GM19452 (cell line): ENCODE data around the gene FRMD4A.

Source experiments
- ATAC-seq: cut with Tn5 transposase; IDR thresholded peaks from one replicate; pipeline ENCODE4 v1.9.1; 2021; ENCODE audit not compliant: unreplicated experiment

FRMD4A gene

GRCh38 chr10:13892871-13893270 lies 437.9 kb downstream of the FRMD4A start:
- ATAC-seq, result no peak

DNA sequence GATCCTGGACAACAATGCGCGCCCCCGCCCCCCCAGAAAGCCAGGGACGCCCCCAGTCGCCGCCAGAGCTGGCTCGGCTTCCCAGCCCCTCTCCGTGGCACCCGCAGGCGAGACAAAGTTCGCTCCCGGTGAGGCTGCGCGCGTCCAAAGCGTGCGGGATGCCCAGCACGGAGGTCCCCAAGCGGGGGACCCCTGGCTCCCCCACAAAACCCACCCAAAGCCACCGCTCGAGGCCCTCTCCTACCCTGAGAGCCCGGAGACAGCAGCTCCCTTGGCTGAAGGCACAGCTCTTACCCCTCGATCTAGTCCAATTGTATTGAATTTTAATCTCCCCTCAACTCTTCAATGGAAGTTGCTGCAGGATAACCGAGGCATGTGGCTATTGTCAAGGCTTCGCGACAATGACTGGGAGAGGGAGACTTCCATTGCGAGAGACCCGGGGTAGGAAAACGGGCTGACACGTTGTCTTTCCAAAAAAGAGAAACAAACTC lies 438.7 kb downstream of the FRMD4A start:
- no peak for ATAC-seq

DNA sequence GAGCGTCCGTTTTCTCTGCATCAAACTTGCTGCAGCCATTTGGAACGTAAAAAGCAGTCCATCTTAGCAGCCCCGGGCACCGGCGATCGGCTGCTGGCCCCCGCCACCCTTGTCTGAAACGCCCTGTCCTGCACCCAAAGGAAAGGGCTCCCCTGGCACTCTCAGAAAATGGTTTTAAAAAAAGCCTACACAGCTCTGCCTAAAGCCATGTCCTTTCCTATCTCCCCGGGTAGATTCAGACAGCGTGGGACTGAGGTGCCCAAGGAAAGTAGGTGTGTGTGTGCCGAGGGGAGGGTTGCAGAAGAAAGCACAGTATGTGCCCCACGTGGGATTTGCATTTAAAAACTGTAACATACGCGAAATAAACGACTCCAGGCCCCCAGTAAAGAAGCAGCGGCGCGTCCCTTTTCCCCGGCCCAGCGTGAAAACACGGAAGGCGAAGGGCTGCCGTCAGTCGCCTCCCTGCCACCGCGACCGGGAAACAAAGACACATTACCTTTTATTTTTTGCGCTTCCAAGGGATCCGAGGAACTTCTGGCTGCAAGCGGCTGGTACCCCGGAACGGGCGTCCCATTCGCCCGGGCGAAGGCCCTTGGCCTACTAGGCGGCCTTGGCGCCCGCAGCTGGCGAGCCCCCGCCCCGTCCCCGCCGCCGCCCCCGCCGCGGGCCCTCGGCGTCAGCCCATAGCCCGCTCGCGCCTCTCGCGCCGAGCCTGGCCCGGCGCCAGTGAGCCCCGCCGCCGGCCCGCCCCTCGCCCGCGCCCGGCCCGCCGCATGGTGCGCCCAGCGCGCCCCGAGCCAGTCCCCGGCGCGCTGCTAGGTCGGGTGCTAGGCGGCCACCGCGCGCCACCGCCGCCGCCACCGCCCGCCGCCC lies 439.4 kb downstream of the FRMD4A start:
- ATAC-seq, result no peak

GRCh38 chr10:13890233-13891127 lies 440.2 kb downstream of the FRMD4A start:
- ATAC-seq, result no peak

GRCh38 chr10:13887761-13888160 lies 443.0 kb downstream of the FRMD4A start:
- ATAC-seq, result no peak

DNA sequence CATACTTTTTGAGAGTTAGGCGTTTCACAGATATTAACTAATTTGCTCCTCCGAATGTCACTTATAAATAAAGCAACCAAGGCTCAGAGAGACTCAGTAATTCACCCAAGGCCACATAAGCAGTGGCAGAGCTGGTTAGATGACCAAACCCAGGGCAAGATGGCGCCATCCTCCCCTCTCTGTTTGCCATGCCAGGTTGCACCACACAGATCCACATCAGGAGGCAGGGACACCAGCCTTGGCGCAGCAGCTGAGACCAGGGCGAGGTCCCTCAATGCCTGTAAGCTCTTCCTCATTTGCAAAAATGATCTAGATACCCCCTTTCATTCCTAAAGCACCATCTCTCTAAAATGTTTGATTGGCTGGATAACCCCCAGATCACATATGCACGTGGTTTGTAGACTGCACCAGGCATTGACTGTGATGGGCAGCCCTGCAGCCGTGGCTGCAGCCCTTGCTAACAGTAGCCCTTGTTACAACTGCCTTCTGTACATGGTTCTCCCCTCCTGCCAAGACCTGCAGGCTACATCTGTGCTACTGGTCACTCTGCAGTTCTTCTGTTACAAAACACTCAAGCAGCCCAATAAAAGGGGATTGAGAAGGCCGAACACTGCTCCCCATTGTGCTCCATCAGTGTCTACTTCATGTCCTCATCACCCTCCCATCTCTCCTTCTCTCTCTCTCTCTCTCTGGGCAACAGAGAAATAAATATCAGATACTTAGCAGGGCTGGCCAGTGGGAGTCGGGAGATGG lies 445.3 kb downstream of the FRMD4A start:
- no peak for ATAC-seq

- no peak for ATAC-seq
Observed at GRCh38 chr10:13883636-13884444, 446.9 kb downstream of the FRMD4A start.

- ATAC-seq, result no peak
Observed at GRCh38 chr10:13882119-13882711, 448.5 kb downstream of the FRMD4A start.

GRCh38 chr10:13880760-13881159 lies 450.0 kb downstream of the FRMD4A start:
- no peak for ATAC-seq

DNA sequence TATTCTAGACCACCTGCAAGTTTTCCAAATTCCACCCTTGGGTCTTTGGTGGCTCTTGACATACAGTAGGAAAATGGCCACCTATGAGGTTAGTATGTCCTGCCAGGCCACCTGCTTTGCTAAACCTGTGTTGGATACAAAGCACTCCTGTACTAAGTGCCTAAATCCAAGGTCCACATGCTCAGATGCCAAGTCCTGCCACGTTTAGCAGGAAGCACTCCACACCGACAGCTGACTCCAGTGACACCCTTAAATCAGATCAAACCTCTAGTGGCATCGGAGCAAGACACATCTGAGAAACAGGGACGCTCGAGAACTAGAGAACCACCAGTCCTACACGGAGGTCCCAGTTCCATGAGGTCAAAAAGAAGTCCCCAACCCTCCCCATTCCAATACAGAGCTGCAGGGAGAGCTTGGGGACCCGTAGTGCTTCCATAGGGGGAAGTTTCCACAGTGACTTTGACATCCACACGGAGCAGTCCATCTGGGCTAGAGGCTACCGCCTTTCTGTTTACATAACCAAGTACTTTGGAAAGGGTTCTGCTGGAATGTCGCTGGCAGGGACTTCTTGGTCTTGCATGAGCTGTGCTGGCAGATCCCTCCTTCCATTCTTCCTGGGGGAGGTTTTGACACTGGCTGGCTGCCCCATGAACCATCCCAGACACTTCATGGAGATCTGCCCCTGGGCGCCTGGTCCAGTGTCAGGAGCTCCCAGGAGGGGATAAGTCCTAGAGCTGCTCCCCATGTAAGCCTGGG lies 453.4 kb downstream of the FRMD4A start:
- ATAC-seq, result no peak

DNA sequence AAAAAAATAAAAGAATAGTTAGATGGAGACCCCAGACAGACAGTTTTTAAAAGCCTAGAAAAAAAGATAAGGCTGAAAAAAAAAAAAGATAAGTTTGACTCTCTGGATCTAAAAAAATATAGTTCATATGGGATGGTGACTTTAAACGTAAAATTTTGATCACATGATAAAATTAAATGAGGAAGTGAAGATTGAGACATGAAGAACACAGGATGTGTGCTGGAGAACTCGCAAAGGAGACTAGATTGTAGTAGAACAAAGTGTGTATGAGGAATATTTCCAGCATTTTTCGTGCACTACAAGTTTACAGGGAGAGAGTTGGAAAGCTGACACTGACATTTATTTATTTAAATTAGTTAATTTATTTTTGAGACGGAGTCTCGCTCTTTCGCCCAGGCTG lies 457.5 kb downstream of the FRMD4A start:
- no peak for ATAC-seq

- ATAC-seq, result no peak
Observed at GRCh38 chr10:13872411-13872810, 458.3 kb downstream of the FRMD4A start.

DNA sequence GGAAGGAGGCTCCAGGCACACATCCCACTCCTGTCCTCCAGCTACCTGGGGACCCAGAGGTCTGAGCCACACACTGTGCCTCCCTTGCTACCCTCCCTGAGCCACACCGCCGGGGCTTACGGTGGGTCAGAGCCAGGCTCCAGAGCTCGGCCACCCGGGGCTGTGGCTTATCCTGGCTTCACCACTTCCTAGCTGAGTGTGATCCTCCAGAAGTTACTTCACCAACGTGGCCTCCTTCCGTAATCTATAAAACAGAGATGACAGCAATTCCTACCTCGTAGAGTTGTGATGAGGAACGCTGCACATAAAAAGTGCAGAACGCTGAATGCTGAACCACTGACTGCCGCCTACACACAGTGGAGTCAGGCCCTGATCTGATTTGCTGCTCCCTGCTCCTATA lies 458.9 kb downstream of the FRMD4A start:
- ATAC-seq, result no peak

DNA sequence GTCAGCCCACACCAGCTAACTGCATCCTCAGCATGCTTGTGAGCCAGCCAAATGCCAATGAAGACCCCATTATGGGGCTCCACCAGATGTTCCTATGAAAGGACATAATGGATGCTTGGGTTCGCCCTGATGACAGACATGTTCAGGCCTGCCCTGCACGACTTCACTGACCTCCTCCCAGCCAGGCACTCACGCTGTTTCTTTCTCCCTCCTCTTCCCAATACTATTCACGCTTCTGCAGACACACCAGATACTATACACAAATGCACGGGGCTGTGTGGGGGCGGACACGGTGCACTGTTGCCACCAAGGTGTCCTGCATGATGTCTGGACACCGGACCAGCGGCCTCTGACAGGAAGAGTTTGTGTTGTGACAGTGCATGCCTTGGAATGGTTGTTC lies 459.7 kb downstream of the FRMD4A start:
- no peak for ATAC-seq

DNA sequence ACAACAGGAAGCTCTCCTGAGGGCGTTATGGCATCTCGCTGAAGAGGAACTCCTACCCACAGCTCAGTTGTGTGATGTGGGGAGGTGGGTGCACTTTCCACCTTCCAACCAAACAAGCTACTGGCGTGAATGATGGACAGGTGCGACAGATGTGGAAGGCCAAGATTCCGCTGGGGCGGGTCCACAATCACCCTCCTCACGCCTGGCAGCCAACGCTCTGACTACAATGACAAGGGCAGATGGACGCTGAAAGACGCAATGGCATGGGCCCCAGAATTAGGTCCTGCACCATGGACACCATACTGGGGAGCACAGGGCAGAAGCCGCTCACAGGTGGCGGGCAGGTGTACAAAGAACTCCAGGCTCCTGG lies 461.4 kb downstream of the FRMD4A start:
- ATAC-seq, result no peak

- ATAC-seq, result no peak
Observed at GRCh38 chr10:13868528-13869294, 462.0 kb downstream of the FRMD4A start.

GRCh38 chr10:13867822-13868221 lies 462.9 kb downstream of the FRMD4A start:
- ATAC-seq, result no peak

DNA sequence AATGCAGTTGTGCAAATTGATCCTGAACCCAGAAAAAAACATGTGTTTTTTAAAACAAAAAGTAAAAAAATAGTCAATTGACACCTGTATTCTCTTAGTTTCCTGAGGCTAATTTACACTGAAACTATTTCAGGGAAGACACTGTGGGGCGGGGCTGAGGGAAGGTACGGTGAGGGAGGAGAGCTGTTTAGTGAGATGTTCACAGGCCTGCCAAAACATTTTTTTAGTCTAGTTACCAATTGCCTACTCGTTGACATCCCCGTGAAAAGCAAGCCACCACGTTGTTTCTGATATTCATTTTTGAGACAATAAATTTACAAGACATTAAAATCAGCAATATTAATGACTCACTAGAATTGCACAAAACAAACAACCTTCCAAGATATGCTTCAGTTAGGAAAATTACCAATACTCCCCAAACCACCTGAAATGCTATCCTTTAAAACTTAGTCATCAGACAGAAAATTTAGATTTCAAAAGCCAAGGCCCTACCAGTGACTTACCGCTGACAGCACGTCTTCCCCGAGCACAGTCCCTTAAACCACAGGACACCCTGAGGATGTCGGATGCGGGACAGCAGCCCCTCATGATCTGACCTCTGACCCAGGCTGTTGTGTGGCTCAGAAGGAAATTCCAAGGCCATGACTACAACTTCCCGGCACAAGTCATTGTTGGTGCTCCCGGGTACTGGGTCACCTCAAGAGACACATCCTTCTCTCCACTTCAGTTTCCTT lies 464.8 kb downstream of the FRMD4A start:
- ATAC-seq, result no peak
